ENCODE measurements around the gene HS3ST3A1. TPM values are rescaled to one million over a fixed set of nuclear protein-coding genes. Genes with fewer than 3 reads are reported as not detected.

Gene HS3ST3A1
- total RNA-seq, 5 donors from 2014 or later (not counting 1 experiment from before 2014, with no cell fraction given) = 1.0 to 2.4 TPM; not detected in 3

DNA sequence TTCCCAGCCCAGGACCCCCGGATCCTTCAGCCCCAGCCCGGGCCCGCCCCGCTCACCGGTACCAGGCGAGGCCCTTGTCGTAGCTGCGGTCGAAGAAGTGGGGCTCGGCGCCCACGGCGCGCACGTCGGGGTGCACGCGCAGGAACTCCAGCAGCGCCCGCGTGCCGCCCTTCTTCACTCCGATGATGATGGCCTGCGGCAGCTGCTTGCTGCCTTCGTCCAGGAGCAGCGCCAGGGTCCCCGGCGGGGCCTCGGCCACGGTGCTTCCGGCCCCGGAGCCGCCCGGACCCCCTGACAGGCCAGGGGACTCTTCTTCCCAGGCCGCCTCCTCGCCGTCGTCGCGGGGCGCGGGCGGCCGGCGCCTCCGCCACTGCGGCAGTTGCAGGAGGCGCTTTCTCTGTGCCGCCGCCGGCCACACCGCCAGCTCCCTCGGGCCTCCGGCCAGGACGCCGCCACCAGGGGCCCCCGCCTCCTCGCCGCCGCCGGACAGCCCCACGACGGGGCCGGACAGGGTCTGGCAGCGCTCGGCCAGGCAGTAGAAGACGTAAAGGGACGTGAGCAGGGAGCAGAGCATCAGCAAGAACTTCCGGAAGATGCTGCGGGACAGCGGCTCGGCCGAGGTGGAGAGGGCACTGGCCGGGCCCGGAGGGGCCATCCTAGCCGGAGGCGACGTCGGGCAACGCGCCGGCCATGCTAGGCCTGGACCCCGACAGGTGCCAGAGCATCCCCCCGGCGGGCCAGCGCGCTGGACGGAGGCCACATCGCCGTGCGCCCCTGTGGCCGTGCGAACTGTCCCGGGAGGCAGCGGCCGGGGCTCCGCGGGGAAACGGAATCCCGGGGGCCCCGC lies 1.0 kb downstream of the HS3ST3A1 start:
- H3K9me3 ChIP-seq = no peaks in the 10 kb centered on the region
- ChIA-PET CTCF (interaction anchor here in 1 of 2 donors (0.7 kb wide), 1 partner anchor 41 kb away, joined by 3 read pairs; no protein-coding TSS in a partner anchor), POLR2A (no interaction called here)
- Mint-ChIP-seq H3K27ac (no peak overlapping the region), H3K9me3 (no peaks in the 10 kb centered on the region), H3K4me1 (peaks cover 11 to 14% (median 12%) of the 10 kb centered on the region in 3 donors), H3K36me3 (no peaks in the 10 kb centered on the region), H3K4me3 (peak overlapping the region in 1 of 3 donors; percentile 44), H3K27me3 (peaks cover 61% of the 10 kb centered on the region in 2 donors)
- 9% methylated on average over 100 of the region's 101 CpGs for WGBS (ENCODE audit: insufficient coverage)
- H3K4me3 ChIP-seq (ENCODE audit: control insufficient read depth in 1 of 2, extremely low read depth in 1 of 2, low read length in 1 of 2) = no peak overlapping the region
- no peak overlapping the region for H3K27ac ChIP-seq (ENCODE audit: low read length)
- DNase-seq (no peak), ATAC-seq (replicated peaks in 1 of 4) (no peak)
- H3K36me3 ChIP-seq (ENCODE audit: control insufficient read depth in 2 of 2, extremely low read depth in 1 of 2, insufficient read depth in 1 of 2, low read length in 1 of 2) = no peaks in the 10 kb centered on the region
- peaks cover 10 to 38% of the 10 kb centered on the region in 2 experiments for H3K27me3 ChIP-seq (replicated peaks in 1 of 2; ENCODE audit: control insufficient read depth in 2 of 2, extremely low read depth in 1 of 2, insufficient read depth in 2 of 2, low read length in 1 of 2)
- H3K4me1 ChIP-seq (ENCODE audit: control insufficient read depth in 1 of 2, extremely low read depth in 1 of 2, insufficient read depth in 2 of 2, low read length in 2 of 2) = peaks cover 0 to 14% of the 10 kb centered on the region in 2 experiments

- POLR2A ChIA-PET = no interaction called here
- WGBS (ENCODE audit: insufficient coverage) = 100% methylated on average over 1 of the region's 3 CpGs
- Histone ChIP-seq H3K9me3 (no peaks in the 10 kb centered on the region), H3K4me1 (ENCODE audit: control insufficient read depth in 1 of 2, extremely low read depth in 1 of 2, insufficient read depth in 2 of 2, low read length in 2 of 2) (peaks cover 0 to 14% of the 10 kb centered on the region in 2 experiments), H3K36me3 (ENCODE audit: control insufficient read depth in 2 of 2, extremely low read depth in 1 of 2, insufficient read depth in 1 of 2, low read length in 1 of 2) (no peaks in the 10 kb centered on the region), H3K27ac (ENCODE audit: low read length) (no peak overlapping the region), H3K4me3 (ENCODE audit: control insufficient read depth in 1 of 2, extremely low read depth in 1 of 2, low read length in 1 of 2) (no peak overlapping the region), H3K27me3 (replicated peaks in 1 of 2; ENCODE audit: control insufficient read depth in 2 of 2, extremely low read depth in 1 of 2, insufficient read depth in 2 of 2, low read length in 1 of 2) (peaks cover 10 to 34% of the 10 kb centered on the region in 2 experiments)
- no peak for ATAC-seq (replicated peaks in 1 of 4)
- CTCF ChIA-PET = interaction anchor here in 1 of 2 donors (0.7 kb wide), 1 partner anchor 42 kb away, joined by 3 read pairs; no protein-coding TSS in a partner anchor
- peak overlapping the region in 2 of 3 donors; percentile 44 to 45 for H3K4me3 Mint-ChIP-seq
- H3K9me3 Mint-ChIP-seq = no peaks in the 10 kb centered on the region
- no peaks in the 10 kb centered on the region for H3K36me3 Mint-ChIP-seq
- peaks cover 58 to 59% of the 10 kb centered on the region in 2 donors for H3K27me3 Mint-ChIP-seq
- H3K27ac Mint-ChIP-seq = no peak overlapping the region
- H3K4me1 Mint-ChIP-seq = peaks cover 13 to 15% (median 14%) of the 10 kb centered on the region in 3 donors
- no peak for DNase-seq
These were observed 1.9 kb downstream of the HS3ST3A1 start for GRCh38 chr17:13599864-13600263.

- CTCF ChIA-PET = interaction anchor here (0.6 to 5.4 kb wide), 4 partner anchors 703 to 1327 kb away, joined by 3 to 34 read pairs (median 6); partner anchors contain the start of gene HS3ST3B1 (in 1 of the 2)
- no peak for ATAC-seq (replicated peaks in 1 of 4)
- no peaks in the 10 kb centered on the region for H3K9me3 Mint-ChIP-seq
- H3K4me1 ChIP-seq (ENCODE audit: control insufficient read depth in 1 of 2, extremely low read depth in 1 of 2, insufficient read depth in 2 of 2, low read length in 2 of 2) = peaks cover 0 to 14% of the 10 kb centered on the region in 2 experiments
- POLR2A ChIA-PET = no interaction called here
- no peak overlapping the region for H3K4me3 Mint-ChIP-seq
- H3K9me3 ChIP-seq = no peaks in the 10 kb centered on the region
- WGBS (ENCODE audit: insufficient coverage) = no CpG with 5 or more reads among the region's 1 CpG
- no peak overlapping the region for H3K27ac Mint-ChIP-seq
- no peak overlapping the region for H3K27ac ChIP-seq (ENCODE audit: low read length)
- peaks cover 10 to 34% of the 10 kb centered on the region in 2 experiments for H3K27me3 ChIP-seq (replicated peaks in 1 of 2; ENCODE audit: control insufficient read depth in 2 of 2, extremely low read depth in 1 of 2, insufficient read depth in 2 of 2, low read length in 1 of 2)
- peaks cover 52 to 54% of the 10 kb centered on the region in 2 donors for H3K27me3 Mint-ChIP-seq
- H3K36me3 Mint-ChIP-seq = no peaks in the 10 kb centered on the region
- DNase-seq = no peak
- H3K4me3 ChIP-seq (ENCODE audit: control insufficient read depth in 1 of 2, extremely low read depth in 1 of 2, low read length in 1 of 2) = no peak overlapping the region
- peaks cover 15 to 19% (median 16%) of the 10 kb centered on the region in 3 donors for H3K4me1 Mint-ChIP-seq
- H3K36me3 ChIP-seq (ENCODE audit: control insufficient read depth in 2 of 2, extremely low read depth in 1 of 2, insufficient read depth in 1 of 2, low read length in 1 of 2) = no peaks in the 10 kb centered on the region
These were observed 2.6 kb downstream of the HS3ST3A1 start for GRCh38 chr17:13599168-13599577.

GRCh38 chr17:13598353-13599167 lies 3.2 kb downstream of the HS3ST3A1 start:
- Mint-ChIP-seq H3K27ac (no peak overlapping the region), H3K36me3 (no peaks in the 10 kb centered on the region), H3K4me1 (peaks cover 15 to 19% (median 16%) of the 10 kb centered on the region in 3 donors), H3K9me3 (no peaks in the 10 kb centered on the region), H3K27me3 (peaks cover 48 to 49% of the 10 kb centered on the region in 2 donors), H3K4me3 (no peak overlapping the region)
- WGBS (ENCODE audit: insufficient coverage) = 96% methylated on average over 3 of the region's 7 CpGs
- ChIA-PET CTCF (interaction anchor here (0.6 to 5.4 kb wide), 7 partner anchors 703 to 1328 kb away, joined by 3 to 34 read pairs (median 5); partner anchors contain the start of gene HS3ST3B1 (in 1 of the 2)), POLR2A (interaction anchor here in 1 of 2 donors (0.5 kb wide), 1 partner anchor 396 kb away, joined by 3 read pairs; no protein-coding TSS in a partner anchor)
- DNase-seq (no peak), ATAC-seq (replicated peaks in 1 of 4) (no peak)
- Histone ChIP-seq H3K9me3 (no peaks in the 10 kb centered on the region), H3K4me3 (ENCODE audit: control insufficient read depth in 1 of 2, extremely low read depth in 1 of 2, low read length in 1 of 2) (no peak overlapping the region), H3K4me1 (ENCODE audit: control insufficient read depth in 1 of 2, extremely low read depth in 1 of 2, insufficient read depth in 2 of 2, low read length in 2 of 2) (peaks cover 0 to 14% of the 10 kb centered on the region in 2 experiments), H3K27me3 (replicated peaks in 1 of 2; ENCODE audit: control insufficient read depth in 2 of 2, extremely low read depth in 1 of 2, insufficient read depth in 2 of 2, low read length in 1 of 2) (peaks cover 10 to 32% of the 10 kb centered on the region in 2 experiments), H3K36me3 (ENCODE audit: control insufficient read depth in 2 of 2, extremely low read depth in 1 of 2, insufficient read depth in 1 of 2, low read length in 1 of 2) (no peaks in the 10 kb centered on the region), H3K27ac (ENCODE audit: low read length) (no peak overlapping the region)

GRCh38 chr17:13597723-13598347 lies 3.9 kb downstream of the HS3ST3A1 start:
- peaks cover 13 to 18% (median 14%) of the 10 kb centered on the region in 3 donors for H3K4me1 Mint-ChIP-seq
- Histone ChIP-seq H3K4me3 (ENCODE audit: control insufficient read depth in 1 of 2, extremely low read depth in 1 of 2, low read length in 1 of 2) (no peak overlapping the region), H3K4me1 (ENCODE audit: control insufficient read depth in 1 of 2, extremely low read depth in 1 of 2, insufficient read depth in 2 of 2, low read length in 2 of 2) (peaks cover 0 to 14% of the 10 kb centered on the region in 2 experiments), H3K36me3 (ENCODE audit: control insufficient read depth in 2 of 2, extremely low read depth in 1 of 2, insufficient read depth in 1 of 2, low read length in 1 of 2) (no peaks in the 10 kb centered on the region), H3K9me3 (no peaks in the 10 kb centered on the region), H3K27ac (ENCODE audit: low read length) (no peak overlapping the region), H3K27me3 (replicated peaks in 1 of 2; ENCODE audit: control insufficient read depth in 2 of 2, extremely low read depth in 1 of 2, insufficient read depth in 2 of 2, low read length in 1 of 2) (peaks cover 10 to 26% of the 10 kb centered on the region in 2 experiments)
- no peaks in the 10 kb centered on the region for H3K9me3 Mint-ChIP-seq
- peak in 3 of 4 experiments; percentile 41 to 54 (median 46) for ATAC-seq (replicated peaks in 1 of 4)
- H3K4me3 Mint-ChIP-seq = no peak overlapping the region
- no CpG with 5 or more reads among the region's 3 CpGs for WGBS (ENCODE audit: insufficient coverage)
- H3K27me3 Mint-ChIP-seq = peaks cover 40 to 42% of the 10 kb centered on the region in 2 donors
- H3K36me3 Mint-ChIP-seq = no peaks in the 10 kb centered on the region
- DNase-seq = peak in 26 of 35 experiments; percentile 2 to 66 (median 20)
- CTCF ChIA-PET = interaction anchor here (0.6 to 5.4 kb wide), 8 partner anchors 10 to 1329 kb away, joined by 3 to 34 read pairs (median 6); partner anchors contain the start of gene HS3ST3B1 (in 1 of the 2)
- no peak overlapping the region for H3K27ac Mint-ChIP-seq
- POLR2A ChIA-PET = interaction anchor here in 1 of 2 donors (0.5 kb wide), 1 partner anchor 397 kb away, joined by 3 read pairs; no protein-coding TSS in a partner anchor
